Mammary epithelial cell (primary cell): Measurements from ENCODE around the gene FSTL4.

ENCODE experiments used
- EZH2 ChIP-seq: IDR thresholded peaks from 2 replicates; pipeline ENCODE4 v1.6.1; 2012; ENCODE audit warnings: low read length, inconsistent platforms, borderline replicate concordance
- TF ChIP-seq, protein P1 (sequence below), 2 donors: IDR thresholded peaks in 1 of 2; conservative IDR thresholded peaks in 1 of 2; 2 replicates each; pipeline ENCODE4 v1.5.1; 2011 to 2012; ENCODE audit warnings: inconsistent platforms in 2 of 2, low read length in 2 of 2, mild to moderate bottlenecking in 2 of 2, control low read depth in 1 of 2, low read depth in 1 of 2; ENCODE audit not compliant: insufficient read depth in 1 of 2; ENCODE audit errors: extremely low read depth in 1 of 2

DNA sequence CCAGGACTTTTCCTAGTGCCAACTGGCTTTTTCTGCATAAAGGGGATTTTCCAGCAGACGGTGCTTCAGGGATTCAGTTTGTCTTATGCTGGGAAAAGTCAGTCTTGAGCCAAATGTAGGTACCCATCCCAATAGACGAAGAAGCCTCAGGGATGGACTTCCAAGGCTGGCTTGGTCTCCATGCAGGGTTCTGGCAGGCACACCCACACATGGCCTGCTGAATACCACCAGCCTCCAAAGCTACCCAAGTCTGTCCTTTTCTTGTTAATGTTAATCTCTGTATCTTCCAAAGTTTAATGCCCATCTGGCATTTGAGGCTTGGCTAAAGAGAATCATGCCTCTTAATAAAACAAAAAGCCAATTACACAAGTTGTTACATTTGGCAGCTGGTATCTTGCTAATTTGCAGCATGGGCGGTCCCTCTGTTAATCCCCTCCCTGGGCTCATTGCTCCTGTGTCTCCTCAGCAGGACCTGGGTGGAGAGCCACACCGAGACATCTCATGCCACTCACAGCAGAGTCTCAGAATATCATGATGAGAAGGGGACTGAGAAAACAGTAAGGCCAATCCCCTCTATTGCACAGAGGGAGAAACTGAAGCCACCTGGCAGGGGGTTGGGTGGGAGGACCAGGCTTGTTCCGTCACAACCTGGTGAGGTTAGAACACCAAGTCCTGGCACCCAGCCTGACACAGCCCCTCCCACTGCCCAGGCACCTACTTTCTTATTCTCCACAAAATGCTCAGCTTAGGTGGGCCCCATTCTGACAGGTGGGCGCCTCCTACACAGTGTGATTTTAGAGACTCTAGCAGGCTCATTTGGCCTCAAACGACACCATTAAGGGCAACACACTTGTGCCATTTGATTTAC is 243.2 kb downstream of the FSTL4 start:
- TF ChIP-seq, protein P1, sequence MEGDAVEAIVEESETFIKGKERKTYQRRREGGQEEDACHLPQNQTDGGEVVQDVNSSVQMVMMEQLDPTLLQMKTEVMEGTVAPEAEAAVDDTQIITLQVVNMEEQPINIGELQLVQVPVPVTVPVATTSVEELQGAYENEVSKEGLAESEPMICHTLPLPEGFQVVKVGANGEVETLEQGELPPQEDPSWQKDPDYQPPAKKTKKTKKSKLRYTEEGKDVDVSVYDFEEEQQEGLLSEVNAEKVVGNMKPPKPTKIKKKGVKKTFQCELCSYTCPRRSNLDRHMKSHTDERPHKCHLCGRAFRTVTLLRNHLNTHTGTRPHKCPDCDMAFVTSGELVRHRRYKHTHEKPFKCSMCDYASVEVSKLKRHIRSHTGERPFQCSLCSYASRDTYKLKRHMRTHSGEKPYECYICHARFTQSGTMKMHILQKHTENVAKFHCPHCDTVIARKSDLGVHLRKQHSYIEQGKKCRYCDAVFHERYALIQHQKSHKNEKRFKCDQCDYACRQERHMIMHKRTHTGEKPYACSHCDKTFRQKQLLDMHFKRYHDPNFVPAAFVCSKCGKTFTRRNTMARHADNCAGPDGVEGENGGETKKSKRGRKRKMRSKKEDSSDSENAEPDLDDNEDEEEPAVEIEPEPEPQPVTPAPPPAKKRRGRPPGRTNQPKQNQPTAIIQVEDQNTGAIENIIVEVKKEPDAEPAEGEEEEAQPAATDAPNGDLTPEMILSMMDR (conservative IDR thresholded peaks at IDR 0.05 in 1 of 2, IDR thresholded peaks at IDR 0.05 in 1 of 2; ENCODE audit: extremely low read depth in 1 of 2, insufficient read depth in 1 of 2, low read depth in 1 of 2, low read length in 2 of 2): no peak
- no peak for TF ChIP-seq EZH2
